ENCODE data around the gene DPP6. TPM values are rescaled to one million over a fixed set of nuclear protein-coding genes. Genes with fewer than 3 reads are reported as not detected.
A peak's percentile ranks its signal among the peaks of the same experiment; 100 is the strongest.

The DPP6 gene
- total and polyA plus RNA-seq, 9 of the 15 experiments (the other 6 are each of a cell fraction or from before 2014, with no cell fraction given), result not detected

- TF ChIP-seq TOE1 (IDR thresholded peaks at IDR 0.05; ENCODE audit: borderline replicate concordance) (no peak), TOE1 (CRISPR knock-in tag; IDR thresholded peaks at IDR 0.05; ENCODE audit: borderline replicate concordance, low read depth) (no peak), NBN (IDR thresholded peaks at IDR 0.05; ENCODE audit: low read depth) (no peak), FOXJ3 (CRISPR knock-in tag; IDR thresholded peaks at IDR 0.05) (no peak), ZC3H11A (IDR thresholded peaks at IDR 0.05; ENCODE audit: low read depth, low read length) (no peak), ZNF23 (CRISPR knock-in tag; IDR thresholded peaks at IDR 0.05) (no peak), MTA3 (IDR thresholded peaks at IDR 0.05; ENCODE audit: borderline replicate concordance) (0 out of 2 replicates have a peak, but pooled peaks have one; percentile 67), DMBX1 (CRISPR knock-in tag; IDR thresholded peaks at IDR 0.05; ENCODE audit: borderline replicate concordance) (no peak), HSF4 (CRISPR knock-in tag; IDR thresholded peaks at IDR 0.05; ENCODE audit: borderline replicate concordance) (no peak), TRIM24 (IDR thresholded peaks at IDR 0.05) (peak in 1 of 2 experiments; percentile 41; a peak in 1 of 4 replicates), ZNF778 (CRISPR knock-in tag; IDR thresholded peaks at IDR 0.05) (no peak), IRF2 (CRISPR knock-in tag; IDR thresholded peaks at IDR 0.05) (no peak), GTF2B (IDR thresholded peaks at IDR 0.05; ENCODE audit: extremely low read depth, insufficient read length) (no peak), ZFX (CRISPR knock-in tag; IDR thresholded peaks at IDR 0.05) (no peak), TBL1XR1 (IDR thresholded peaks at IDR 0.05; ENCODE audit: low read length in 2 of 2) (0 out of 4 replicates have a peak, but pooled peaks of 1 of the 2 experiments have one; percentile 31), RBM14 (IDR thresholded peaks at IDR 0.05; ENCODE audit: borderline replicate concordance, insufficient read depth, low read depth, low read length) (no peak), NR2C2 (CRISPR knock-in tag; IDR thresholded peaks at IDR 0.05) (no peak), NR2C2 (tag; IDR thresholded peaks at IDR 0.05) (no peak), CBX2 (IDR thresholded peaks at IDR 0.05; ENCODE audit: insufficient read depth, low read length, poor library complexity, severe bottlenecking) (no peak), ZKSCAN1 (IDR thresholded peaks at IDR 0.05; ENCODE audit: low read depth, low read length) (no peak), NCOA2 (IDR thresholded peaks at IDR 0.05; ENCODE audit: partially characterized antibody in 2 of 2) (no peak), SMAD2 (IDR thresholded peaks at IDR 0.05; ENCODE audit: low read depth, low read length) (no peak), MAFK (IDR thresholded peaks at IDR 0.05; ENCODE audit: low read length) (no peak)
- TF ChIP-seq, protein P1, sequence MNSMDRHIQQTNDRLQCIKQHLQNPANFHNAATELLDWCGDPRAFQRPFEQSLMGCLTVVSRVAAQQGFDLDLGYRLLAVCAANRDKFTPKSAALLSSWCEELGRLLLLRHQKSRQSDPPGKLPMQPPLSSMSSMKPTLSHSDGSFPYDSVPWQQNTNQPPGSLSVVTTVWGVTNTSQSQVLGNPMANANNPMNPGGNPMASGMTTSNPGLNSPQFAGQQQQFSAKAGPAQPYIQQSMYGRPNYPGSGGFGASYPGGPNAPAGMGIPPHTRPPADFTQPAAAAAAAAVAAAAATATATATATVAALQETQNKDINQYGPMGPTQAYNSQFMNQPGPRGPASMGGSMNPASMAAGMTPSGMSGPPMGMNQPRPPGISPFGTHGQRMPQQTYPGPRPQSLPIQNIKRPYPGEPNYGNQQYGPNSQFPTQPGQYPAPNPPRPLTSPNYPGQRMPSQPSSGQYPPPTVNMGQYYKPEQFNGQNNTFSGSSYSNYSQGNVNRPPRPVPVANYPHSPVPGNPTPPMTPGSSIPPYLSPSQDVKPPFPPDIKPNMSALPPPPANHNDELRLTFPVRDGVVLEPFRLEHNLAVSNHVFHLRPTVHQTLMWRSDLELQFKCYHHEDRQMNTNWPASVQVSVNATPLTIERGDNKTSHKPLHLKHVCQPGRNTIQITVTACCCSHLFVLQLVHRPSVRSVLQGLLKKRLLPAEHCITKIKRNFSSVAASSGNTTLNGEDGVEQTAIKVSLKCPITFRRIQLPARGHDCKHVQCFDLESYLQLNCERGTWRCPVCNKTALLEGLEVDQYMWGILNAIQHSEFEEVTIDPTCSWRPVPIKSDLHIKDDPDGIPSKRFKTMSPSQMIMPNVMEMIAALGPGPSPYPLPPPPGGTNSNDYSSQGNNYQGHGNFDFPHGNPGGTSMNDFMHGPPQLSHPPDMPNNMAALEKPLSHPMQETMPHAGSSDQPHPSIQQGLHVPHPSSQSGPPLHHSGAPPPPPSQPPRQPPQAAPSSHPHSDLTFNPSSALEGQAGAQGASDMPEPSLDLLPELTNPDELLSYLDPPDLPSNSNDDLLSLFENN (IDR thresholded peaks at IDR 0.05; ENCODE audit: low read depth in 2 of 2, low read length in 2 of 2), result no peak
- TF ChIP-seq, protein P2, sequence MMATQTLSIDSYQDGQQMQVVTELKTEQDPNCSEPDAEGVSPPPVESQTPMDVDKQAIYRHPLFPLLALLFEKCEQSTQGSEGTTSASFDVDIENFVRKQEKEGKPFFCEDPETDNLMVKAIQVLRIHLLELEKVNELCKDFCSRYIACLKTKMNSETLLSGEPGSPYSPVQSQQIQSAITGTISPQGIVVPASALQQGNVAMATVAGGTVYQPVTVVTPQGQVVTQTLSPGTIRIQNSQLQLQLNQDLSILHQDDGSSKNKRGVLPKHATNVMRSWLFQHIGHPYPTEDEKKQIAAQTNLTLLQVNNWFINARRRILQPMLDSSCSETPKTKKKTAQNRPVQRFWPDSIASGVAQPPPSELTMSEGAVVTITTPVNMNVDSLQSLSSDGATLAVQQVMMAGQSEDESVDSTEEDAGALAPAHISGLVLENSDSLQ (IDR thresholded peaks at IDR 0.05), result peak; percentile 90
Observed at GRCh38 chr7:154817224-154817896, 765.2 kb downstream of the DPP6 start (continued).
